Ovary (tissue), 9 donors: ENCODE results near the gene FAM170B. TPM values are rescaled to one million over a fixed set of nuclear protein-coding genes. Genes with fewer than 3 reads are reported as not detected.

Experiments
- DNase-seq, 5 donors: peaks; one replicate each; pipeline ENCODE4 v3.0.0-alpha.2; 2019 to 2020
- H3K27ac ChIP-seq, 2 donors: fragments of 200-600 bp; one replicate each; pipeline versions ENCODE4 v1.5.1 to v1.8.0; 2019 to 2022
- H3K27me3 ChIP-seq: fragments of 200-600 bp; one replicate; pipeline ENCODE4 v1.8.0; 2022
- H3K36me3 ChIP-seq: fragments of 200-600 bp; sonication (generic); one replicate; pipeline ENCODE4 v1.5.1; 2019
- H3K4me1 ChIP-seq: one replicate; pipeline ENCODE4 v1.8.1; 2013; ENCODE audit warnings: mild to moderate bottlenecking, moderate library complexity; ENCODE audit not compliant: insufficient read depth
- H3K4me3 ChIP-seq: fragments of 200-600 bp; sonication (generic); one replicate; pipeline ENCODE4 v1.5.1; 2017
- H3K9me3 ChIP-seq, 2 donors: fragments of 200-600 bp in 1 of 2; sonication (generic) in 1 of 2; one replicate each; pipeline versions ENCODE4 v1.5.1 to v1.8.1; 2013 to 2019; ENCODE audit warnings: mild to moderate bottlenecking in 1 of 2, moderate library complexity in 1 of 2
- EP300 ChIP-seq: sonication (generic); formaldehyde crosslinking; IDR thresholded peaks from one replicate; pipeline ENCODE4 v1.6.1; 2017; ENCODE audit warnings: antibody characterized with exemption
- POLR2A ChIP-seq: fragments of 450-650 bp; IDR thresholded peaks from one replicate; pipeline ENCODE4 v1.6.1; 2017; ENCODE audit warnings: antibody characterized with exemption, mild to moderate bottlenecking, moderate library complexity
- WGBS, 3 donors: extraction: QIAGEN DNeasy Blood & Tissue Kit in 1 of 3; methylation state at CpG; one replicate each; pipeline versions ENCODE4 v1.1.5 to v1.1.7; 2013 to 2017; 5-methylcytosine and 5-hydroxymethylcytosine counted together
- intact Hi-C, 4 donors: fragments of 100-400 bp; cut with DNase I; formaldehyde crosslinking; loops; one replicate each; pipeline versions ENCODE4 v1.11.0 to v1.15.1; 2022 to 2023
- polyA plus RNA-seq, 2 donors: library from polyadenylated mRNA; stranded (reverse); fragments of 200-250 nt in 1 of 2; fragments of 350-450 nt in 1 of 2; fragmentation: Illumina TruSeq in 1 of 2; extraction: RNeasy Lipid Tissue Mini Kit (QIAGEN cat#74804) in 1 of 2; gene quantifications; one replicate each; pipeline ENCODE4 v1.2.3, GENCODE V29; 2013 to 2014
- total RNA-seq, 7 donors: library from RNA; depleted of rRNA in 2 of 7; stranded (reverse); fragments of >200 nt in 2 of 7; fragmentation: NEBNext Ultra II Directional in 3 of 7; extraction: Animal tissue kit (Norgen Biotek cat#: 25700) in 3 of 7; gene quantifications; one replicate each; pipeline versions ENCODE4 v1.1.0 to v1.2.4, GENCODE V29; 2016 to 2023
- TF ChIP-seq, protein P1 (sequence below), 3 donors: fragments of 450-650 bp in 2 of 3; fragments of 200-600 bp in 1 of 3; IDR thresholded peaks; one replicate each; pipeline versions ENCODE4 v1.5.1 to v1.8.0; 2016 to 2022; ENCODE audit warnings: antibody characterized with exemption in 3 of 3, mild to moderate bottlenecking in 1 of 3
- donor health status: DM: no; HTN: no; CAD: no; lungs with moderate emphysema.
- donor health status: DM: no; HTN: no; CAD: no.
- donor health status: Bipolar disorder and iron deficiency.
- donor health status: DM: yes; HTN: yes; CAD: no.
- donor health status: DM: no; HTN: no; CAD: no.
- donor health status: DM: yes; HTN: yes; CAD: no.

Gene FAM170B
- total and polyA plus RNA-seq, 9 donors = not detected

DNA sequence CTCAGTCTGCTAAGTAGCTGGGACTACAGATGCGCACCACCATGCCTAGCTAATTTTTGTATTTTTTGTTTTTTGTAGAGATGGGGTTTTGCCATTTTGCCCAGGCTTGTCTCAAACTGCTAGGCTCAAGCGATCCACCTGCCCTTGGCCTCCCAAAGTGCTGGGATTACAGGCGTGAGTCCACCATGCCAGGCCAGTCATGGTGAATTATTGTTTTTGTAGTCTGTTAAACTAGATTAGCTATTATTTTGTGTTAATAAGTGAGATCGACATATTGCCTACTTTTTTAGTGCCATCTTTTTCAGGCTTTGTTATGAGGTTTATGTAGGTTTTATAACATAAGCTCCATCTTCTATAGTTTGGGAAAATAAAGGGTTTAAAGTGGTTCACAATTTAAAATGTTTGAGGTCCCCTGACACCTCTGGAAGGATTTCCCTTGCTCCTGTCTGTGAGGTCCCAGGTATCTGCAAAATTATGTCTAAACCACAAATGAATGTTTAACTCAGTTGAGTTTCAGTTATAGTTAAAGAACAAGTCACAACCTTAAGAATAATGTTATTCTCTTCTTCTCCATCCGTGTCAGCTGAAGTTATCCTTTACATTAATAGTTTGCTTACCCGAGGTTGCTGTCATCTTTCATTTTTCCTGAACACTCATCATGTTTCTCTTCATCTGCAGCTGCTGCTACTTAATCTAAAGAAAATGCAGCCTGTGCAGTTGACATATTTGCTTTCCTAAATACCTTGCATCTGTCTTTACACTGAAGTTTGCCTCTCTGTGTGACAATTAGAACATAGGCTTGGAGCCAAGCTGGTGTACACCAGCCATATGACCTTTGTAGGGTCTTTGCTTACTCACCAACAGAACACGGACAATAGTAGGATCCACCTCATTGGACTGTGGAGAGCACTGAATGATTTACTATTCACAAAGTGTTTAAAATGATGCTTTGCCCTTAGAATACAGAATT is 9.6 kb downstream of the FAM170B start:
- intact Hi-C loops = no loop called here
- TF ChIP-seq, protein P1, sequence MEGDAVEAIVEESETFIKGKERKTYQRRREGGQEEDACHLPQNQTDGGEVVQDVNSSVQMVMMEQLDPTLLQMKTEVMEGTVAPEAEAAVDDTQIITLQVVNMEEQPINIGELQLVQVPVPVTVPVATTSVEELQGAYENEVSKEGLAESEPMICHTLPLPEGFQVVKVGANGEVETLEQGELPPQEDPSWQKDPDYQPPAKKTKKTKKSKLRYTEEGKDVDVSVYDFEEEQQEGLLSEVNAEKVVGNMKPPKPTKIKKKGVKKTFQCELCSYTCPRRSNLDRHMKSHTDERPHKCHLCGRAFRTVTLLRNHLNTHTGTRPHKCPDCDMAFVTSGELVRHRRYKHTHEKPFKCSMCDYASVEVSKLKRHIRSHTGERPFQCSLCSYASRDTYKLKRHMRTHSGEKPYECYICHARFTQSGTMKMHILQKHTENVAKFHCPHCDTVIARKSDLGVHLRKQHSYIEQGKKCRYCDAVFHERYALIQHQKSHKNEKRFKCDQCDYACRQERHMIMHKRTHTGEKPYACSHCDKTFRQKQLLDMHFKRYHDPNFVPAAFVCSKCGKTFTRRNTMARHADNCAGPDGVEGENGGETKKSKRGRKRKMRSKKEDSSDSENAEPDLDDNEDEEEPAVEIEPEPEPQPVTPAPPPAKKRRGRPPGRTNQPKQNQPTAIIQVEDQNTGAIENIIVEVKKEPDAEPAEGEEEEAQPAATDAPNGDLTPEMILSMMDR (IDR thresholded peaks at IDR 0.05) = no peak
- TF ChIP-seq EP300 = no peak
- TF ChIP-seq POLR2A = no peak
- WGBS, 3 donors = 83 to 87% (median 84%) methylated on average over 7 of the region's 7 CpGs
- Histone ChIP-seq H3K36me3 (no peaks in the 10 kb centered on the region), H3K4me3 (no peak overlapping the region), H3K27ac (no peak overlapping the region), H3K9me3 (no peaks in the 10 kb centered on the region), H3K4me1 (no peaks in the 10 kb centered on the region), H3K27me3 (no peaks in the 10 kb centered on the region)
- no peak for DNase-seq

DNA sequence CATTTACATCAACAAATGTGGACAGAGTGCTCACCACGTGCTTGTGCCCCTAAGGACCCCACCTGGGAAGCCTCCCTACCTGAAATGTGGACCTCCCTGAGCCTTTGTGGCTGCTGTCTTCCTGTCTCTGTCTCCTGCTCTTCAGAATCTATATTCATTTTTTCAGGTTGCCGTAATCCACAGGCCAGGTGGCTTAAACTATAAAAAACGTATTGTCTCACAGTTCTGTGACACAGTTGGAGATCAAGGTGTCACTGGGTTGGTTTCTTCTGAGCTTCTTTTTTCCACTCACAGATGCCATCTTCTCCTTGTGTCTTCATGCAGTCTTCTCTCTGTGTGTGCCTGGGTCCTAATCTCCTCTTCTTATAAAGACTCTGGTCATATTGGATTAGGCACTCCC is 12.9 kb downstream of the FAM170B start:
- Histone ChIP-seq H3K4me1 (no peaks in the 10 kb centered on the region), H3K27me3 (no peaks in the 10 kb centered on the region), H3K4me3 (no peak overlapping the region), H3K36me3 (no peaks in the 10 kb centered on the region), H3K9me3 (no peaks in the 10 kb centered on the region), H3K27ac (no peak overlapping the region)
- TF ChIP-seq POLR2A = no peak
- TF ChIP-seq, protein P1 (IDR thresholded peaks at IDR 0.05) = no peak
- no peak for TF ChIP-seq EP300
- 82 to 92% (median 86%) methylated on average over 3 of the region's 3 CpGs for WGBS, 3 donors
- no peak for DNase-seq
- intact Hi-C loops = no loop called here

DNA sequence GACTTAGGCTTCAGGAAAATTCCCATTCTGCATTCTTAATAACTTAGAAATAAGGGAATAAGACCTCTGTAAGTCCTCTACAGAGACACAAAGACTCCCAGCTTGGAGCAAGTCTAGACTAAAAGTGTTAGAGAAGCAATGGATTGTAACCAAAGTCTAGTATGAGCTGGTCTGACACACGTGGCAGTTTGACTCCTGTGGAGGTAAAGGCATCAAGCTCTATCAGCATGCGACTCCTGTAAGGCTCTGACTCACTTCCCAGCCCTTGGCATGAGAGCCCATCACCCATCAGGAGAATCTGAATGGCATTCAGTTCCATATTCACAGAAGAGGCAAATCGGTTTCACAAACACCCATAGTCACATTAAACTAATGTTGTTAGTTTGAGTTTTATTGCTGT is 14.1 kb downstream of the FAM170B start:
- Histone ChIP-seq H3K27ac (no peak overlapping the region), H3K27me3 (no peaks in the 10 kb centered on the region), H3K4me3 (no peak overlapping the region), H3K4me1 (peaks cover 4% of the 10 kb centered on the region), H3K36me3 (no peaks in the 10 kb centered on the region), H3K9me3 (no peaks in the 10 kb centered on the region)
- no peak for TF ChIP-seq POLR2A
- TF ChIP-seq, protein P1 (IDR thresholded peaks at IDR 0.05) = no peak
- no peak for TF ChIP-seq EP300
- WGBS, 3 donors = 60 to 75% (median 75%) methylated on average over 3 of the region's 3 CpGs
- intact Hi-C loops = loop anchor here in 2 of 4 donors (5.0 to 10.0 kb wide), 2 partner anchors 37 to 105 kb away; no protein-coding TSS in a partner anchor
- DNase-seq = no peak

- intact Hi-C loops = loop anchor here in 2 of 4 donors (5.0 to 10.0 kb wide), 2 partner anchors 36 to 104 kb away; no protein-coding TSS in a partner anchor
- Histone ChIP-seq H3K36me3 (no peaks in the 10 kb centered on the region), H3K27me3 (no peaks in the 10 kb centered on the region), H3K4me3 (no peak overlapping the region), H3K27ac (no peak overlapping the region), H3K4me1 (peaks cover 8% of the 10 kb centered on the region), H3K9me3 (no peaks in the 10 kb centered on the region)
- TF ChIP-seq EP300 = no peak
- no peak for TF ChIP-seq POLR2A
- TF ChIP-seq, protein P1 (IDR thresholded peaks at IDR 0.05) = no peak
- WGBS, 3 donors = 72 to 77% (median 74%) methylated on average over 6 of the region's 6 CpGs
- no peak for DNase-seq
Observed at GRCh38 chr10:49118430-49119074, 15.3 kb downstream of the FAM170B start.
